ENCODE data around the gene PID1.

- no peak for TF ChIP-seq POLR2A (IDR thresholded peaks at IDR 0.05; ENCODE audit: low read length)
- TF ChIP-seq GATA1 (IDR thresholded peaks at IDR 0.05; ENCODE audit: low read depth, low read length): no peak
Measured at GRCh38 chr2:229048134-229048533, 223.0 kb downstream of the PID1 start.
